Measurements from ENCODE around the gene TMCO2.

DNA sequence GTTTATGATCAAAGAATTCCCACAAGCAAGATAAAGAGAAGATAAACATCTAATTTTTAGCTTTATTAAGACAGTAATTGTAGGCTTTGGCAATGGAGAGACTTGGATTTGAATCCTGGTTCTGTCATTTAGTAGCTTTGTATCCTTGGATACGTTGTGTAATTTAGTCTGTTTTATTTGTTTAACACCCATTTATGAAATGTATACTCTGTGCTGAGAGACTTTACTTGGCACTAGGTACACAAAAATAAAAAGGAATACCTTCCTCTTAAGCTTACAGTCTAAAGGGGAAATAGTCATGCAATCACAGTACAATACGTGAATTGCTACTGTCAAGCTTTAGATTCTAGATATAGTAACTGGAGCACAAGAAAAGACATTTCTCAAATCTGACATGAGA lies 34.1 kb downstream of the TMCO2 start:
- TF ChIP-seq, protein P1, sequence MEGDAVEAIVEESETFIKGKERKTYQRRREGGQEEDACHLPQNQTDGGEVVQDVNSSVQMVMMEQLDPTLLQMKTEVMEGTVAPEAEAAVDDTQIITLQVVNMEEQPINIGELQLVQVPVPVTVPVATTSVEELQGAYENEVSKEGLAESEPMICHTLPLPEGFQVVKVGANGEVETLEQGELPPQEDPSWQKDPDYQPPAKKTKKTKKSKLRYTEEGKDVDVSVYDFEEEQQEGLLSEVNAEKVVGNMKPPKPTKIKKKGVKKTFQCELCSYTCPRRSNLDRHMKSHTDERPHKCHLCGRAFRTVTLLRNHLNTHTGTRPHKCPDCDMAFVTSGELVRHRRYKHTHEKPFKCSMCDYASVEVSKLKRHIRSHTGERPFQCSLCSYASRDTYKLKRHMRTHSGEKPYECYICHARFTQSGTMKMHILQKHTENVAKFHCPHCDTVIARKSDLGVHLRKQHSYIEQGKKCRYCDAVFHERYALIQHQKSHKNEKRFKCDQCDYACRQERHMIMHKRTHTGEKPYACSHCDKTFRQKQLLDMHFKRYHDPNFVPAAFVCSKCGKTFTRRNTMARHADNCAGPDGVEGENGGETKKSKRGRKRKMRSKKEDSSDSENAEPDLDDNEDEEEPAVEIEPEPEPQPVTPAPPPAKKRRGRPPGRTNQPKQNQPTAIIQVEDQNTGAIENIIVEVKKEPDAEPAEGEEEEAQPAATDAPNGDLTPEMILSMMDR (IDR thresholded peaks at IDR 0.05): no peak
- no peak for TF ChIP-seq POLR2A (IDR thresholded peaks at IDR 0.05)
